HK-2 (cell line): ENCODE data around the gene DAO.

Source experiments
- DNase-seq: peaks from one replicate; pipeline ENCODE4 v3.0.0-alpha.2; 2018; ENCODE audit not compliant: unreplicated experiment

The DAO gene

GRCh38 chr12:108875682-108876361 is 4.1 kb upstream of the DAO start:
- no peak for DNase-seq

- DNase-seq: no peak
Observed at GRCh38 chr12:108876550-108876949, 3.3 kb upstream of the DAO start.

- DNase-seq: no peak
Observed at GRCh38 chr12:108881953-108882352, 2.1 kb downstream of the DAO start.

DNA sequence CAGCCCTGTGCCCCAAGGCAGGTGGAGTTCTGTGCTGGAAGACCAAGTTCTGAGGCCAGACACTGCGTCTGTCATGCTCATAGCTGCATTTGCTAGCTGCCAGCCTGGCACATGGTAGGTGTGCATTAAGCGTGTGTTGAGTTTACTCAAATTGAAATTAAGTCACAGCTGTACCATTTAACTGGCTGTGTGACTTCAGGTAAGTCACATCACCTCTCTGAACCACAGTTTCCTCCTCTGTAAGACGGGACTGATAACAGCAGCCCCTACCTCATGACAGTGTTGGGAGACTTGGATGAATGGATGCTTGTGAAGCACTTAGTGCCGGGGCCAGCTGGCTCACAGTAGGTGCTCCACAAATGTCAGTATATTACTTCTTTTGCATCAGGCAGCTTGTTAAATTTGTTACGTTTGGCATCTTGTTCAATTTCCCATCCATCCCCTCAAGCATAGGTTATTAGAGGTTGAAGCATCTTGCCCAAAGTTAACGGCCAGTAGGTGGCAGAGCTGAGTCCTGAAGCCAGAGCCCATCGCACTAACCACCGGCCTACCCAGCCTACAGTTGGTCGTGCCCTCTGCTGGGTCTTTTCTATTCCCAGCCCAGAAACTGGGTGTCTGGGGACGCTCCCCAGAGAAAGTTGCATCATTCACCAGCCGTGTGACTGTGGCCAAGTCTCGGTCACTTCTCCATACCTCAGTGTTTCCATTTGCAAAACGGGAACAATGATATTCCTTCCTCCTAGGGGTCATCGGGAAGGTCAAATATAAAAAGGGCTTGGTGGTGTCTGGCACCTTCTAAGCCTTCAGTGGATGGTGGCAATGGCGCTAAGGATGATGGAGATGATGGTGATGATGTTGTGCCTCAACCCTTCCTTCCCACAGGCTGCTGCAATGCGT is 4.5 kb downstream of the DAO start:
- peak; percentile 27 for DNase-seq

DNA sequence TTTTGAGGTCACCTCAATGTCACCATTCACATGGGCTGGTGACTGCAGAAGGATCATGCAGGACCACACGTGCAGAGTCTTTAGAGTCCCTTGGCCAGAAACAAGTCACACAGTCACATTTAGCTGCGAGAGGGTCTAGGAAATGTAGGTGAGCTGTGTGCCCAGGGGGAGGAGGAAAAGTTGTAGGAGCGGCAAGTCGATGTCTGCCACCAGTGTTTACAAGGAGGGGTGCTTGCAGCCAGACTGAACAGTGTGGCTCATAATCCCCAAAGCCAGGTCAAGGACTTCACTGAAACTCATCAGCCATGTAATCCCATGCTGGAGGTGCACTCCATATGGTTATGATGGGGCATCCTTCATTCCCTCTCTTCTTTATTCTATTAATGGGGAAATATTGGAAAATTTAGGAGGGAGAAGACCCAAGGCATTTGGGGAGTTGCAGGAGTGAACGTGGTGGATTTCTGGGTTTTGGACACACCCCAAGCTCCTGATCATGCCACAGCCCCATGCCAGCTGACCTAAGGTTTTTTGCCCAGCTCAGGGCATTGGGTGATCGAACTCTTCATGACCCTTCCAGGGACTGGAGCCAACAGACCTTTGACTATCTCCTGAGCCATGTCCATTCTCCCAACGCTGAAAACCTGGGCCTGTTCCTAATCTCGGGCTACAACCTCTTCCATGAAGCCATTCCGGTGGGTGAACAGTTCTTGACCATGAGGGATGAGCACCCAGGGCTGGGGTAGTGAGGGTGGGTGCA is 7.2 kb downstream of the DAO start:
- no peak for DNase-seq

DNA sequence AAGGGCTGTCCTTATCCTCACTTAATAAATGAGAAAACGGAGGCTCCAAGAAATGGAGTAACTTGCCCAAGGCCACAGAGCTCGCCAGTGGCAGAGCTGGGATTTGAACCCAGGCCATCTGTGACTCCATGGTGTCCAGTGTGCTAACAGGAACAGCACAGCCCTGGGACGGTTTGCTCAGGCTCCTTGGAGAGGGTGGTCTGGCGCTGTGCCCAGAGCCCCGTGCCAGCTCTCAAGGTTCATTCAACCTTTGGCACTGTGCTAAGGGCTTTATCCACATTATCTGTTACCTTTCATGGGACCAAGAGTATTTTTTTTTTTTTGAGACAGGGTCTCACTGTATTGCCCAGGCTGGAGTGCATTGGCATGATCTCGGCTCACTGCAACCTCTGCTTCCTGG is 8.1 kb downstream of the DAO start:
- DNase-seq: no peak

DNA sequence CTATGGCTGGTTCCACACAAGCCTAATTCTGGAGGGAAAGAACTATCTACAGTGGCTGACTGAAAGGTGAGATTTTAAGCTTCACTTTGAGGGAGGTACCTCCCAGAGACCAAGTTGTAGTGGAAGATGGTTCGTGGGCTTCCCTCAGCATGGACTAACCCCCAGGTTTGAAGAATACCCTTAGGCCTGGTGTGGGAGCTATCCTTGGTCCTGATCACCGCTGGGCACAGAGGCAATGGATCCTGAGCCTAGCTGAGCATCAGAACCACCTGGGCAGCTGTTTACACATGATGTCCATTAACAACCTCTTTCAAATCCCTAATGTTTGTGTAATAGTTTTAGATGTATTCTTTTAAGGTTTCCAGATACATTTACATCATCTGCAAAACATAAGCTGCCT is 10.3 kb downstream of the DAO start:
- peak; percentile 8 for DNase-seq

GRCh38 chr12:108895220-108895802 is 15.4 kb downstream of the DAO start:
- DNase-seq: no peak

DNA sequence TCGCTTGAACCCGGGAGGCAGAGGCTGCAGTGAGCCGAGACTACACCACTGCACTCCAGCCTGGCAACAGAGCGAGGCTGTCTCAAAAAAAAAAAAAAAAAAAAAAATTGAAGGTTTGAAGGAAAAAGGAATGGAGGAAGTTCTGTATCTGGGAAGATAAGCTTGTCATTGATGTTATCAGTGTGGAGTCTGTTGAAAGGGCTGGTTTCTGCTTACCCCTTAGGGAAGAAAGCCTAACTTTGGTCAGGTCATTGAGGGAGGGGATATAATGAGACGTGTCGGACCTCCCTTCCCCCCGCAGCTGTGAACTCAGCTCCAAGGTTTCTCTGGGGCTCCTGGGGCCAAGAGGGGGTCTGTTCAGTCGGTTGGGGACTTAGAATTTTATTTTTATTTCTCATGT is 16.4 kb downstream of the DAO start:
- DNase-seq: no peak

DNA sequence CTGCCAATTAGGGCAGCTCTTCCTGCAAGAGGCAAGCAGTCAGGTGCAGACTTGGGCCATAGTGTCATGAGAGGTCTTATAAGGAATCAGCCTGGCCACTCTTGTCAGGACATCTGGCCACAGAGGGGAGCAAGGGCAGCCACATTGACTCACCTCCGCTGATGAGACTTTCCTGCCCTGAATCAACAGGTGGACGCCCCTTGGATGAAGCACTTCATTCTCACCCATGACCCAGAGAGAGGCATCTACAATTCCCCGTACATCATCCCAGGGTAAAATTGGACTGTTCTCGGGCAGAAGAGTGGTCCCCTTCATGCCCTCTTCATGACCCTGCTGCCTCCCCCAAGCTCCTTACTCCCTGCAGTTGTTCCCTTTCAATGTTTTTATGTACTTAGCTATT is 16.9 kb downstream of the DAO start:
- DNase-seq: no peak

GRCh38 chr12:108899145-108899544 is 19.3 kb downstream of the DAO start:
- no peak for DNase-seq

DNA sequence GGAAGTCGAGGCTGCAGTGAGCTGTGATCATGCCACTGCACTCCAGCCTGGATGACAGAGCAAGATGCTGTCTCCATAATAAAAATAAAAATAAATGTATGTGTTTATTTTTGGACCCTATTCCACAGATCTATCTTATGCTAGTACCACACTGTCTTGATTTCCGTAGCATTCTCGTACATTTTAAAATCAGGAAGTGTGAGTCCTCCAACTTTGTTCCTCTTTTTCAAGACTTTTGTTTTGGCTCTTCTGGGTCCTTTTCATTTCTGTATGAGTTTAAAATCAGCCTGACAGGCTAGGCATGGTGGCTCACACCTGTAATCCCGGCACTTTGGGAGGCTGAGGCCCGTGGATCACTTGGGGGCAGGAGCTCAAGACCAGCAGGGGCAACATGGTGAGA is 25.8 kb downstream of the DAO start:
- no peak for DNase-seq

- no peak for DNase-seq
Observed at GRCh38 chr12:108906971-108907370, 27.1 kb downstream of the DAO start.

DNA sequence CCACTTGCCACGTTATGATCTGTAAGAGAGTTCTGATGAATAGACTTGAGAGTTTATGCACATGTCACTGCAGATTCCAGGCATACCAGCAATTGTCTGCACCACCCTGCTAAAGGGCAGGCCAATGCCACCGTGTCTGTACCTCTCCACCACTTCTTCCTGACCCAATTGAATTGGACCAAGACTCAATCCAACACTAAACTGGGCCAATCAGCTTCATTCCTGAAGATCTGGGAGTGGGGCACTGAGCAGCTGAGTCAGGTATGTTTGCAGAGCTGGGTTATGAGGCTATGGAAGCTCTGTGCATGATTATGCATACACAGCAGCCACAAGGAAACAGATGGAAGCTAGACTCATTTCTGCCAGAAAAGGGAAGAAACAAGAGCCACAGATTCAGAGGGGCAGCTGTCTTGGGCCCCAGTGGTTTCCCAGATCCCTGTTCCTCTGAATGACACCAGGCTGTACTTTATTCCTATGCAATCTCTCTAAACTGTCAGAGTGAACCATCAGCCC is 28.0 kb downstream of the DAO start:
- DNase-seq: peak; percentile 10

DNA sequence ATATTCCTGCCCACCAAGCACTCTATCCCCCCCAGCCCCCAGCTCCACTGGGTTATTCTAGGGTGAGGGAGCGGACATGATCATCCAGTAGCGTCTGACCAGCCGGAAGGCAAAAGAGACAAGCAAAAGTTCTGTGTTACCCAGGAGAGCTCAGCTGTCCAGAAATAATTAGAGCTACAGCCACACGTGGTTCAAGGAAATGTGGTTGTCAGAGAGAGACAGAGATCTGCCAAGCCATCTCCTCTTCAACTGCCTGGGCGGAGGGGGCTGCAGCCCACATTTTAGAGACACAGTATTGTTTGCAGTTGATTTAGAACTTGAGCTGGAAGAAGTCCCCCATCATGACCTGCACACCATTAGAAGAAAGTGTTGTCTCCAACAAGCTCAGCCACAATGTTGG is 30.4 kb downstream of the DAO start:
- DNase-seq: no peak

DNA sequence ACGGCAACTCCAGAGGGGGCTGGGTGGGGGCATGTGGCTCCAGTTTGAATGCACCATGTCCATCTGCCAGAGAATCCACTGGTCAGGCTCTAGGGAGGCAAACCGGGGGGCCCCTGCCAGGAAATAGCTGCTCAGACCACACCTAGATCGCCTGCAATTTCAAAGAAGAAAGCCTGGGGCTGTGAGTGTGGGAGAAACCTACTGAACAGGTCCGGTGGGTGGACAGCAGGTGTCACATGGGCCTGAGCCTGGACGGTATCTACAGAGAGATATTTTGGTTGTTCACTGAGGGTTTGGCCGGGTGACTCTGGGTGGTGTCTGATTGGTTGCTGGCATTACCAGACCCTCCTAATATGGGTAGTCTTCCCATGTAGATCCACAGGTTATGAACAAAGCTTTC is 32.0 kb downstream of the DAO start:
- no peak for DNase-seq

DNA sequence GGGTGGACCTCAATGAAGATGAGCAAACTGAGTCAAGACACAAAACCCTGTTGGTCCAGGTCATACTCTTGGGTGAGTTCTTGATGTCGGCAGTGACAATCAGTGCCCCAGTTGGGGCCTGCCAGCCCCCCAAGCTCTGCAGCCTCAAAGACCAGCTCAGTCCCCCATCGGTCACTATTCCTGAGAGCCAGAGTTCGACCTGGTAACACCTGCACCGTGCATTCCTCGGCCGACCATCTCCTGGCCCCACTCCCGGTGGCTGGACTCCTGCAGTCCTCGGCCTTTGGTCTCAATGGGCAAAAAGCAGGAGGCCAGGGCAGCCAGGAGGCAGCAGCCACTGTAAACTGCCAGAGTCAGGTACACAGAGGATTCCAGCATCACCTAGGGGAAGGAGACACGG is 32.5 kb downstream of the DAO start:
- DNase-seq: no peak

- DNase-seq: no peak
Observed at GRCh38 chr12:108914121-108914531, 34.2 kb downstream of the DAO start.

GRCh38 chr12:108915632-108916133 is 35.8 kb downstream of the DAO start:
- no peak for DNase-seq

GRCh38 chr12:108916336-108916735 is 36.4 kb downstream of the DAO start:
- DNase-seq: no peak

DNA sequence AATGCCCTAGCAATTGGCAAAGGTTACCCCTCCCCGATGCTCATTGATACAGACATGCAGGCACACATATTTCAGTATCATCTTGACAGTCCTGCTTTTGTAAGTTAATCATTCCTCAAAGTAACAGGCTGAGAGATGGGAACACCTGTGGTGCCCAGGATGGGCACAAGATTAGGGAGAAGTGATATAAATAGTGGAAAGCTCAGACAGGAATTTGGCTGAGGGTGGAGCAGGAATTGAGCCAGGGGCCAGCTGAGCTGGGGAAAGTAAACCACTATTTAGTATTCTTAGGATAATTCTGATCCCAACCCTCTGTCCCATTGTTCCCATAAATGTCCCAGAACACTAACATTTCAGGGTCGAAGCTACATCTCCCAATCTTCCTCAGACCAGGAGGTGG is 38.3 kb downstream of the DAO start:
- no peak for DNase-seq
